ENCODE results near the gene BLTP3B. TPM values are rescaled to one million over a fixed set of nuclear protein-coding genes. Genes with fewer than 3 reads are reported as not detected.

Gene BLTP3B
- total RNA-seq, 2 donors from 2014 or later = 4.0 to 8.6 TPM

DNA sequence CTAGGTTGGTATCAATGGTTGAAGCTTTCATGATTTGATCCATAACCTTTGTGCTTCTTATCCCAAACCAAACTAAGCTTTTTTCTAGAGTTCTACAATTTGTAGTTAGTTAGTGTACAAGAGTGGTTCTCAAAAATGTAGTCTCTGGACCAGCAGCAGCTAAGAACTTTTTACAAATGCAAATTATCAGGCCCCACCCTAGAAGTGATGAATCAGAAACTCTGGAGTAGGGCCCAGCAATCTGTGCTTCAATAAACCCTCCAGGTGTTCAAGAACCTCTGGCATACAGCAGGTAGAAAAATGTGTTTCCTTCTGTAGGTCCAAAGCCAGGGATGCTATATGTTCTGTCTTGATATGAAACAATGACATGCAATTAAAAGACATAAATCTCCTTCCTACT, 31.8 kb upstream of the BLTP3B start:
- no peak for DNase-seq

DNA sequence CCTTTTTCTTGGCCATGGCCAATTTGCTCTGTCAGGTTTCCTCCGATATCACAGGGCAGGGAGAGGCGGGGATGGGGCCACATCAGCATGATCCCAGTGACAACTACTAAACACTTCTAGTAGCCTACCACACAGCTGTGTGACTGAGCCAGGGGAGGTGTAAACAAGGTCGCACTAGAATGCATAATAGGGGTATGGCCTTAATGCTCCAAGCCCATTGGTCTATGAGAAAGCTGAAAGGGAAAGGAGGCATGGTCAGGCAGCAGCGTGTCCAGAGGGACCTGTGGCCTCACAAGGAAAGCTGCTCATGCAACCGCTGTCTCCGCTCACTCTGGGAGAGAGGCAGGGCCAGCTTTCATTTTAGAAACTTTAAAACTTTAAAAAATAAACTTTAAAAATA, 30.4 kb upstream of the BLTP3B start:
- 94 to 95% methylated on average over 4 to 6 of the region's 6 CpGs for WGBS, 2 donors

More for the DNA sequence above, 31.8 kb upstream of the BLTP3B start:
- Histone ChIP-seq H3K4me1 (no peaks in the 10 kb centered on the region), H3K27me3 (no peaks in the 10 kb centered on the region), H3K27ac (no peak overlapping the region), H3K9me3 (no peaks in the 10 kb centered on the region), H3K4me3 (no peak overlapping the region), H3K36me3 (replicated peaks in 1 of 2; ENCODE audit: insufficient read depth in 1 of 2, low read depth in 2 of 2) (peaks cover 0 to 2% of the 10 kb centered on the region in 2 donors)
- ATAC-seq = no peak
- no peak for TF ChIP-seq POLR2A (IDR thresholded peaks at IDR 0.05)
- TF ChIP-seq, protein P1, sequence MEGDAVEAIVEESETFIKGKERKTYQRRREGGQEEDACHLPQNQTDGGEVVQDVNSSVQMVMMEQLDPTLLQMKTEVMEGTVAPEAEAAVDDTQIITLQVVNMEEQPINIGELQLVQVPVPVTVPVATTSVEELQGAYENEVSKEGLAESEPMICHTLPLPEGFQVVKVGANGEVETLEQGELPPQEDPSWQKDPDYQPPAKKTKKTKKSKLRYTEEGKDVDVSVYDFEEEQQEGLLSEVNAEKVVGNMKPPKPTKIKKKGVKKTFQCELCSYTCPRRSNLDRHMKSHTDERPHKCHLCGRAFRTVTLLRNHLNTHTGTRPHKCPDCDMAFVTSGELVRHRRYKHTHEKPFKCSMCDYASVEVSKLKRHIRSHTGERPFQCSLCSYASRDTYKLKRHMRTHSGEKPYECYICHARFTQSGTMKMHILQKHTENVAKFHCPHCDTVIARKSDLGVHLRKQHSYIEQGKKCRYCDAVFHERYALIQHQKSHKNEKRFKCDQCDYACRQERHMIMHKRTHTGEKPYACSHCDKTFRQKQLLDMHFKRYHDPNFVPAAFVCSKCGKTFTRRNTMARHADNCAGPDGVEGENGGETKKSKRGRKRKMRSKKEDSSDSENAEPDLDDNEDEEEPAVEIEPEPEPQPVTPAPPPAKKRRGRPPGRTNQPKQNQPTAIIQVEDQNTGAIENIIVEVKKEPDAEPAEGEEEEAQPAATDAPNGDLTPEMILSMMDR (IDR thresholded peaks at IDR 0.05) = no peak
- intact Hi-C loops (cut with DNase I) = no loop called here

DNA sequence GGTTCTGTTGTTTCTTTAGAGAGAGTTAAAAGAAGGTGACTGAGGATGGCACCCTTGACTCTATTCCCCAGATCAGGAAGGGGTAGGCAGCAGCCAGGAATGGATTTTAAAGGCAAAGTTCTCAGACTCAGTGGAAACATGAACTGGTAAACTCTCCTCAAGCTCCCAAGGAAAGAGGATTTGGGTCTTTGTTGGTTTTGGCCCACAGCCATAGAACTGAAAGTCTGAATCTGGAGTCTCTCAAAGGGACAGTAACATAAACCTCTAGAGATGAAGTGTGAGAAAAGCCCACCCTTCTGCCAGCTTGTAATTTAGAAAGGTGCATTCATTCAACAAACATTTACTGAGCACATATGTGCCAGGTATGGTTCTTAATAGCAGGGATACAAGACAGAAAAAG, 28.6 kb upstream of the BLTP3B start:
- ATAC-seq (no peak), DNase-seq (no peak)
- Histone ChIP-seq H3K4me1 (no peaks in the 10 kb centered on the region), H3K27me3 (no peaks in the 10 kb centered on the region), H3K27ac (no peak overlapping the region), H3K36me3 (replicated peaks in 1 of 2; ENCODE audit: insufficient read depth in 1 of 2, low read depth in 2 of 2) (no peaks in the 10 kb centered on the region), H3K9me3 (no peaks in the 10 kb centered on the region), H3K4me3 (no peak overlapping the region)
- intact Hi-C loops (cut with DNase I) = no loop called here
- no peak for TF ChIP-seq POLR2A (IDR thresholded peaks at IDR 0.05)
- TF ChIP-seq, protein P1 (IDR thresholded peaks at IDR 0.05) = no peak

More for the DNA sequence above, 30.4 kb upstream of the BLTP3B start:
- no peak for TF ChIP-seq POLR2A (IDR thresholded peaks at IDR 0.05)
- TF ChIP-seq, protein P1 (IDR thresholded peaks at IDR 0.05) = no peak
- no peaks in the 10 kb centered on the region for H3K9me3 ChIP-seq
- DNase-seq (no peak), ATAC-seq (no peak)
- no peaks in the 10 kb centered on the region for H3K4me1 ChIP-seq
- H3K4me3 ChIP-seq = no peak overlapping the region
- H3K36me3 ChIP-seq (replicated peaks in 1 of 2; ENCODE audit: insufficient read depth in 1 of 2, low read depth in 2 of 2) = peaks cover 0 to 2% of the 10 kb centered on the region in 2 donors
- H3K27me3 ChIP-seq = no peaks in the 10 kb centered on the region
- no peak overlapping the region for H3K27ac ChIP-seq
- intact Hi-C loops (cut with DNase I) = no loop called here

DNA sequence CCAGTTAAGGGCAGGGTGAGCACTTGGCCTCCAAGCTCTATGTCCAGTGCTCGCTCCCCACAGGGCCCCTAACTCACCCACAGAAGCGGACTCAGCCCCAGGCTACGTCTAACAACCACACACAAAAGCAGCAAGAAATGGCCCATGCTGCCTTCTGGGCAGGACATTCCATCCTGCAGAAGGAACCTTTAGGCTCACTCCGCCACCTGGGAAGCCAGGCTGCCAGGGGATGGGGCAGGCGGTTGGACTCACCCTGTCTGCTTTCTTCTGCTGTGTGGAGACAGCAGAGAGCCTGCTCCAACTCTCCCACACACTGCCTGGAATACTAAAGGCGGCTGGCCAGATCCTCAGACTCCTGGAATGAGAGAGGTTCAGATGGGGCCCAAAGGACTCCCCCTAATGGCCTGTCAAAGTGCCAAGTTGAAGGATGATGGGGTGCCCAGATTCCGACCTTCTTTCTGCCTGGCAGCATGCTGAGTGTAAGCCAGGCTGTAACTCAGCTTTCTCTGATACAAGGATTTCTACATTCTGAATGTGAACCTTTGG, 27.7 kb upstream of the BLTP3B start:
- no peaks in the 10 kb centered on the region for H3K36me3 ChIP-seq (replicated peaks in 1 of 2; ENCODE audit: insufficient read depth in 1 of 2, low read depth in 2 of 2)
- WGBS, 2 donors = 92 to 93% methylated on average over 7 of the region's 7 CpGs
- no peak for TF ChIP-seq POLR2A (IDR thresholded peaks at IDR 0.05)
- TF ChIP-seq, protein P1 (IDR thresholded peaks at IDR 0.05) = no peak
- H3K9me3 ChIP-seq = no peaks in the 10 kb centered on the region
- intact Hi-C loops (cut with DNase I) = no loop called here
- H3K4me3 ChIP-seq = no peak overlapping the region
- DNase-seq (no peak), ATAC-seq (no peak)
- H3K4me1 ChIP-seq = no peaks in the 10 kb centered on the region
- no peaks in the 10 kb centered on the region for H3K27me3 ChIP-seq
- no peak overlapping the region for H3K27ac ChIP-seq

DNA sequence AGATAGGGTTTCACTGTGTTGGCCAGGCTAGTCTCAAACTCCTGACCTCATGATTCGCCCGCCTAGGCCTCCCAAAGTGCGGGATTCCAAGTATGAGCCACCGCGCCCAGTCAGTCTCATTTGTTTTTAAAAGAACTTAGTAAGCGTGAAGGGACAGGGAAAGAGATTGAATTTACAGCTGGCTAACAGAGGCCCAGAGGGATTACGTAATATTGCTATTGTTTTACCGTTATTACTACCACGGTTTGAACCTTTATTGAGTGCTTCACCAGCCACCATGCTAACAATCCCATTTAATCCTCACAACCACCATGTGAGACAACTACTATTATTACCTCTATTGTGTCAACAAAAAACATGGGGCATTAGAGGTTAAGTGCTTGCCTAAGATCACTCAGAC, 26.7 kb upstream of the BLTP3B start:
- DNase-seq (no peak), ATAC-seq (no peak)
- Histone ChIP-seq H3K4me1 (peaks cover 1% of the 10 kb centered on the region), H3K9me3 (no peaks in the 10 kb centered on the region), H3K27me3 (no peaks in the 10 kb centered on the region), H3K4me3 (no peak overlapping the region), H3K36me3 (replicated peaks in 1 of 2; ENCODE audit: insufficient read depth in 1 of 2, low read depth in 2 of 2) (no peaks in the 10 kb centered on the region), H3K27ac (no peak overlapping the region)
- TF ChIP-seq, protein P1 (IDR thresholded peaks at IDR 0.05) = no peak
- TF ChIP-seq POLR2A (IDR thresholded peaks at IDR 0.05) = no peak
- 94 to 97% methylated on average over 9 of the region's 9 CpGs for WGBS, 2 donors
- intact Hi-C loops (cut with DNase I) = no loop called here

Data from body of pancreas (tissue), 4 donors.